Astrocyte (in vitro differentiated cells and primary cell): Measurements from ENCODE around the gene NGB. TPM values are rescaled to one million over a fixed set of nuclear protein-coding genes. Genes with fewer than 3 reads are reported as not detected.

ENCODE experiments used
- DNase-seq: peaks from one replicate; pipeline ENCODE4 v3.0.0-alpha.2; 2010; ENCODE audit warnings: low read depth
- FAIRE-seq: peaks from 2 replicates; lab custom pipeline; 2011; peaks lifted over from hg19 to GRCh38; lab: Jason Lieb, UNC
- H2AFZ ChIP-seq: 2 replicates; pipeline ENCODE4 v1.6.0; 2012; ENCODE audit warnings: low read depth, low read length, inconsistent platforms
- H3K27ac ChIP-seq: 2 replicates; pipeline ENCODE4 v1.5.1; 2011; ENCODE audit warnings: low read depth, low read length, inconsistent platforms
- H3K27me3 ChIP-seq: 2 replicates; pipeline ENCODE4 v1.6.0; 2011; ENCODE audit warnings: low read length, inconsistent platforms; ENCODE audit not compliant: insufficient read depth
- H3K36me3 ChIP-seq: 2 replicates; pipeline ENCODE4 v1.5.1; 2011; ENCODE audit warnings: low read length, inconsistent platforms; ENCODE audit not compliant: insufficient read depth
- H3K4me1 ChIP-seq: 2 replicates; pipeline ENCODE4 v1.5.1; 2011; ENCODE audit warnings: low read length, inconsistent platforms; ENCODE audit not compliant: insufficient read depth
- H3K4me2 ChIP-seq: 2 replicates; pipeline ENCODE4 v1.6.0; 2012; ENCODE audit warnings: low read length, inconsistent platforms
- H3K4me3 ChIP-seq: 2 replicates; pipeline ENCODE4 v1.5.1; 2011; ENCODE audit warnings: low read depth, mild to moderate bottlenecking, low read length, inconsistent platforms; ENCODE audit not compliant: insufficient read depth
- H3K79me2 ChIP-seq: 2 replicates; pipeline ENCODE4 v1.6.0; 2012; ENCODE audit warnings: mild to moderate bottlenecking, low read length, inconsistent platforms; ENCODE audit not compliant: insufficient read depth
- H3K9ac ChIP-seq: 2 replicates; pipeline ENCODE4 v1.6.0; 2012; ENCODE audit warnings: mild to moderate bottlenecking, low read length, inconsistent platforms
- H3K9me3 ChIP-seq: 2 replicates; pipeline ENCODE4 v1.5.1; 2012; ENCODE audit warnings: low read depth, mild to moderate bottlenecking, low read length, inconsistent platforms; ENCODE audit not compliant: insufficient read depth
- H4K20me1 ChIP-seq: 2 replicates; pipeline ENCODE4 v1.6.0; 2012; ENCODE audit warnings: low read length, inconsistent platforms; ENCODE audit not compliant: insufficient read depth
- H3K27ac Mint-ChIP-seq: one replicate; pipeline ENCODE4 v1.8.0; 2021; ENCODE audit warnings: mild to moderate bottlenecking, mixed read lengths; ENCODE audit not compliant: unreplicated experiment
- H3K27me3 Mint-ChIP-seq: one replicate; pipeline ENCODE4 v1.8.0; 2021; ENCODE audit warnings: low read depth, mixed read lengths; ENCODE audit not compliant: unreplicated experiment
- H3K36me3 Mint-ChIP-seq: one replicate; pipeline ENCODE4 v1.8.0; 2021; ENCODE audit warnings: low read depth, mixed read lengths; ENCODE audit not compliant: unreplicated experiment
- H3K4me1 Mint-ChIP-seq: one replicate; pipeline ENCODE4 v1.8.0; 2021; ENCODE audit warnings: low read depth, mixed read lengths; ENCODE audit not compliant: unreplicated experiment
- H3K4me3 Mint-ChIP-seq: one replicate; pipeline ENCODE4 v1.8.0; 2021; ENCODE audit warnings: mild to moderate bottlenecking, moderate library complexity, mixed read lengths; ENCODE audit not compliant: unreplicated experiment
- H3K9me3 Mint-ChIP-seq: one replicate; pipeline ENCODE4 v1.8.0; 2021; ENCODE audit warnings: mild to moderate bottlenecking, mixed read lengths; ENCODE audit not compliant: unreplicated experiment
- EZH2 ChIP-seq: IDR thresholded peaks from 2 replicates; pipeline ENCODE4 v1.6.1; 2012; ENCODE audit warnings: mild to moderate bottlenecking, low read length, inconsistent platforms; ENCODE audit not compliant: insufficient read depth
- total RNA-seq: library from RNA; stranded (reverse); gene quantifications from 2 replicates; pipeline ENCODE4 v1.2.1, GENCODE V29; 2021
- TF ChIP-seq, protein P1 (sequence below): IDR thresholded peaks from 2 replicates; pipeline ENCODE4 v1.5.1; 2011; ENCODE audit warnings: low read depth, mild to moderate bottlenecking, inconsistent platforms, low read length, moderate library complexity; ENCODE audit not compliant: insufficient read depth

The NGB gene
- total RNA-seq, 1 donor from 2014 or later = not detected

DNA sequence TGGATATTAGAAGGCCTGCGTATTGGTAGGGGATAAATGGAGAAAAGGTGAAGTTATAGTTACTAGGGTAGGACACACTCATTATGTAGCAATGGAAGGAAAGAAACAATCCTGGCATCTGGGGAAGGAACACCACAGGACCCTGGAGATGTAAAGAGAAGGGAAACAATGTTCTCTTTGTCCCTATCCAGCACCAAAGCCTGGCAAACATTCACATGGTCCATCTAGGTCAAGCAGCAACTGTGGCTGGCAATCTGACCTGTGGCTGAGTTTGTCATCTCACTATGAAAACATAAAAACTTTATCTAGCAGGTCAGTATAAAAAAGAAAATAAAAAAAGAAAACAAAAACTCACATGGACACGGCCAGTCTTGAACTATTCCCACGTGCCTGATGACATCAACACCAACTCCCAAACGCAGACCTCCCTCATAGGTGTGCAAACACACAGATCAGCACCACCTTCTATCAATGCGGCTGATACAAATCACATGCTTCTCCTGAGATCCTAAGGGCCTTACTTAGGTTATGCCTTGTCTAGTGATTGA is 47.1 kb upstream of the NGB start:
- H2AFZ ChIP-seq = no peak overlapping the region
- H3K27ac ChIP-seq = no peak overlapping the region
- H3K36me3 ChIP-seq = no peaks in the 10 kb centered on the region
- H3K27me3 Mint-ChIP-seq = no peaks in the 10 kb centered on the region
- no peak for DNase-seq
- H3K79me2 ChIP-seq = peaks cover 58% of the 10 kb centered on the region
- peak overlapping the region; percentile 2 for H3K9ac ChIP-seq
- H3K36me3 Mint-ChIP-seq = no peaks in the 10 kb centered on the region
- H3K27me3 ChIP-seq = no peaks in the 10 kb centered on the region
- H3K4me1 ChIP-seq = peaks cover 28% of the 10 kb centered on the region
- H3K4me3 Mint-ChIP-seq = no peak overlapping the region
- H3K9me3 Mint-ChIP-seq = no peaks in the 10 kb centered on the region
- peaks cover 36% of the 10 kb centered on the region for H4K20me1 ChIP-seq
- no peak for TF ChIP-seq EZH2
- TF ChIP-seq, protein P1, sequence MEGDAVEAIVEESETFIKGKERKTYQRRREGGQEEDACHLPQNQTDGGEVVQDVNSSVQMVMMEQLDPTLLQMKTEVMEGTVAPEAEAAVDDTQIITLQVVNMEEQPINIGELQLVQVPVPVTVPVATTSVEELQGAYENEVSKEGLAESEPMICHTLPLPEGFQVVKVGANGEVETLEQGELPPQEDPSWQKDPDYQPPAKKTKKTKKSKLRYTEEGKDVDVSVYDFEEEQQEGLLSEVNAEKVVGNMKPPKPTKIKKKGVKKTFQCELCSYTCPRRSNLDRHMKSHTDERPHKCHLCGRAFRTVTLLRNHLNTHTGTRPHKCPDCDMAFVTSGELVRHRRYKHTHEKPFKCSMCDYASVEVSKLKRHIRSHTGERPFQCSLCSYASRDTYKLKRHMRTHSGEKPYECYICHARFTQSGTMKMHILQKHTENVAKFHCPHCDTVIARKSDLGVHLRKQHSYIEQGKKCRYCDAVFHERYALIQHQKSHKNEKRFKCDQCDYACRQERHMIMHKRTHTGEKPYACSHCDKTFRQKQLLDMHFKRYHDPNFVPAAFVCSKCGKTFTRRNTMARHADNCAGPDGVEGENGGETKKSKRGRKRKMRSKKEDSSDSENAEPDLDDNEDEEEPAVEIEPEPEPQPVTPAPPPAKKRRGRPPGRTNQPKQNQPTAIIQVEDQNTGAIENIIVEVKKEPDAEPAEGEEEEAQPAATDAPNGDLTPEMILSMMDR = no peak
- no peaks in the 10 kb centered on the region for H3K9me3 ChIP-seq
- no peak for FAIRE-seq
- H3K4me2 ChIP-seq = no peak overlapping the region
- H3K4me1 Mint-ChIP-seq = peaks cover 34% of the 10 kb centered on the region
- H3K27ac Mint-ChIP-seq = no peak overlapping the region
- no peak overlapping the region for H3K4me3 ChIP-seq

DNA sequence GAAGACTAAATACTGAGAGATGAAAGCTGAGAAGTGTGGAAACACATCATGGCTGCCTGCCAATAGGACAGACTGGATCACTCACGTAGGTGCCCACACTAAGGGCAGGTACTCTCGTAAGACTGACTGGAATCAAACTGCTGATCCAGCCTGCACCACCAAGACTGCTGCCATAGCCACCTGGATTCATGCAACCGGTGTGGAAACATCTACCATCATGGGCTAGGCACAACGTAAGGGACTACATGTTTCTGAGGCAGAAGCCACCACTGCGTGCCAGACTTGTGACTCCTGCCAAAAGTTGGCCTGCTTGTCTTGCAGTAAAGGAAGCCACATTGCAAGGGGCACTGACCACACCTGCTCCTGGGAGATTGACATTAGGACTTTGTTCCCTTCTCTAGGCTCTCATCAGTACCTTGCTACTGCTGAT is 45.9 kb upstream of the NGB start:
- H3K9me3 Mint-ChIP-seq = no peaks in the 10 kb centered on the region
- DNase-seq (no peak), FAIRE-seq (no peak)
- Histone ChIP-seq H3K36me3 (no peaks in the 10 kb centered on the region), H3K27ac (no peak overlapping the region), H3K4me2 (no peak overlapping the region), H3K4me1 (peaks cover 22% of the 10 kb centered on the region), H3K79me2 (peaks cover 58% of the 10 kb centered on the region), H3K4me3 (no peak overlapping the region), H3K9ac (no peak overlapping the region), H3K9me3 (no peaks in the 10 kb centered on the region), H4K20me1 (peaks cover 36% of the 10 kb centered on the region), H2AFZ (no peak overlapping the region), H3K27me3 (no peaks in the 10 kb centered on the region)
- H3K36me3 Mint-ChIP-seq = no peaks in the 10 kb centered on the region
- H3K4me1 Mint-ChIP-seq = peaks cover 40% of the 10 kb centered on the region
- no peak for TF ChIP-seq EZH2
- TF ChIP-seq, protein P1 = no peak
- peak overlapping the region; percentile 55 for H3K27ac Mint-ChIP-seq
- no peak overlapping the region for H3K4me3 Mint-ChIP-seq
- no peaks in the 10 kb centered on the region for H3K27me3 Mint-ChIP-seq

DNA sequence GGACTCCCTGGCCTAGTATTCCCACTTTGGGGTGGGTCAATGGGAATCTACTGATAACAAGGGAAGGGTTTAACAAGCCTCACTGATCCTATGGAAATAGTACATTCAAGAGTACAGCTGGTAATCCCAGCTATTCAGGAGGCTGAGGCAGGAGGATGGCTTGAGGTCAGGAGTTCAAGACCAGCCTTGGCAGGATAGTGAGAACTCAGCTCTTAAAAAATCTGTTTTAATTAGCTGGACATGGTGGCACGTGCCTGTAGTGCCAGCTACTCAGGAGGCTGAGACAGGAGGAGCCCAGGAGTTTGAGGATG is 45.1 kb upstream of the NGB start:
- H3K9me3 Mint-ChIP-seq = no peaks in the 10 kb centered on the region
- Histone ChIP-seq H3K36me3 (no peaks in the 10 kb centered on the region), H3K27ac (no peak overlapping the region), H3K4me2 (no peak overlapping the region), H3K9me3 (no peaks in the 10 kb centered on the region), H4K20me1 (peaks cover 36% of the 10 kb centered on the region), H2AFZ (no peak overlapping the region), H3K27me3 (no peaks in the 10 kb centered on the region), H3K4me3 (no peak overlapping the region), H3K79me2 (peaks cover 62% of the 10 kb centered on the region), H3K9ac (no peak overlapping the region), H3K4me1 (peaks cover 20% of the 10 kb centered on the region)
- FAIRE-seq (no peak), DNase-seq (no peak)
- H3K27ac Mint-ChIP-seq = no peak overlapping the region
- H3K27me3 Mint-ChIP-seq = no peaks in the 10 kb centered on the region
- H3K36me3 Mint-ChIP-seq = no peaks in the 10 kb centered on the region
- peaks cover 40% of the 10 kb centered on the region for H3K4me1 Mint-ChIP-seq
- TF ChIP-seq, protein P1 = no peak
- no peak for TF ChIP-seq EZH2
- H3K4me3 Mint-ChIP-seq = no peak overlapping the region
